GM12891 (cell line): ENCODE measurements around the gene PTPN14.

Source experiments
- POLR2A ChIP-seq: IDR thresholded peaks from 2 replicates; pipeline ENCODE4 v1.6.1; 2011; ENCODE audit warnings: low read depth, low read length, control low read depth
- POLR2AphosphoS5 ChIP-seq: IDR thresholded peaks from 2 replicates; pipeline ENCODE4 v1.6.1; 2011; ENCODE audit warnings: low read depth, low read length, control low read depth

DNA sequence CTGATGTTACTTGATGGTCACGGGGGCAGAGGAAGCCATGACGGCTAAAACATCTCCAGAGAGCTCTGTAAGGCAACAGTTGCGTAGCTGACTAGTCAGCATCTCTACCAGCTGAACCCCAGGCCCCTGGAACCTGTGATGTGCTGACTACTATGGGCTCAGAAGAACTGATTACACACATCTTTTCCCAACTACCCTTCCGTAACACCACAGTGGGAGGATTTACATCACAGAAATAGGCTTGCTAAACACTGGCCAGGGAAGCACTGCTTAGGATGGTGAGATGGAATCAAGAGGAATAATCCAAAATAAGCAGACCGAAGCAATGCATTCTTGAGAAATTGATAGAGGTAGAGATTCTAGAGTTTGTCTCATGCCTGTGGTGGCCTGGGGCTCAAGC is 148.0 kb downstream of the PTPN14 start:
- TF ChIP-seq POLR2A (no peak), POLR2AphosphoS5 (no peak)
